CD14-positive monocyte (primary cell): ENCODE measurements around the gene PCDHGA2. TPM values are rescaled to one million over a fixed set of nuclear protein-coding genes. Genes with fewer than 3 reads are reported as not detected.

Experiments
- DNase-seq, 3 donors: peaks; one replicate each; pipeline ENCODE4 v3.0.0-alpha.2; 2011 to 2022
- H2AFZ ChIP-seq: 2 replicates; pipeline ENCODE4 v1.6.0; 2012; ENCODE audit warnings: mild to moderate bottlenecking, low read depth, low read length, inconsistent platforms; ENCODE audit not compliant: insufficient read depth, poor library complexity, severe bottlenecking
- H3K27ac ChIP-seq, 2 donors: 1 replicate in 1 of 2; 2 replicates in 1 of 2; pipeline ENCODE4 v1.5.1; 2012 to 2013; ENCODE audit warnings: low read length in 2 of 2, control low read depth in 1 of 2, inconsistent platforms in 1 of 2, low read depth in 1 of 2, mild to moderate bottlenecking in 1 of 2
- H3K27me3 ChIP-seq, 2 donors: one replicate each; pipeline versions ENCODE4 v1.6.0 to v1.6.1; 2011 to 2013; ENCODE audit warnings: low read length in 2 of 2; ENCODE audit not compliant: control insufficient read depth in 2 of 2, insufficient read depth in 2 of 2
- H3K36me3 ChIP-seq, 2 donors: replicated peaks in 1 of 2; 1 replicate in 1 of 2; 2 replicates in 1 of 2; pipeline versions ENCODE4 v1.5.1 to v1.6.1; 2012 to 2013; ENCODE audit warnings: low read length in 2 of 2, control low read depth in 1 of 2, inconsistent platforms in 1 of 2, mild to moderate bottlenecking in 1 of 2; ENCODE audit not compliant: insufficient read depth in 2 of 2, control insufficient read depth in 1 of 2
- H3K4me1 ChIP-seq, 2 donors: 1 replicate in 1 of 2; 2 replicates in 1 of 2; pipeline versions ENCODE4 v1.5.1 to v1.6.1; 2012 to 2013; ENCODE audit warnings: low read length in 2 of 2, control low read depth in 1 of 2, inconsistent platforms in 1 of 2, mild to moderate bottlenecking in 1 of 2, moderate library complexity in 1 of 2; ENCODE audit not compliant: insufficient read depth in 2 of 2, control insufficient read depth in 1 of 2
- H3K4me2 ChIP-seq: replicated peaks from 2 replicates; pipeline ENCODE3; 2012; ENCODE audit warnings: low read length, moderate library complexity, mild to moderate bottlenecking; ENCODE audit not compliant: poor library complexity, severe bottlenecking; ENCODE audit errors: extremely low read depth
- H3K4me3 ChIP-seq, 3 experiments: fragments of 200-600 bp in 1 of 3; sonication (generic) in 1 of 3; replicated peaks in 1 of 3; 1 replicate in 2 of 3; 2 replicates in 1 of 3; pipeline ENCODE4 v1.5.1; 2011 to 2013; ENCODE audit warnings: low read length in 3 of 3, mild to moderate bottlenecking in 3 of 3, control low read depth in 2 of 3, low read depth in 2 of 3, inconsistent platforms in 1 of 3, moderate library complexity in 1 of 3
- H3K79me2 ChIP-seq: 2 replicates; pipeline ENCODE4 v1.6.0; 2012; ENCODE audit warnings: mild to moderate bottlenecking, control low read depth, inconsistent platforms, low read length, moderate library complexity; ENCODE audit not compliant: insufficient read depth
- H3K9ac ChIP-seq: 2 replicates; pipeline ENCODE4 v1.6.0; 2017; ENCODE audit warnings: low read length, mild to moderate bottlenecking; ENCODE audit not compliant: insufficient read depth, poor library complexity, severe bottlenecking
- H3K9me3 ChIP-seq, 2 donors: replicated peaks in 1 of 2; 1 replicate in 1 of 2; 2 replicates in 1 of 2; pipeline versions ENCODE4 v1.5.1 to v1.6.1; 2012 to 2013; ENCODE audit warnings: low read length in 2 of 2, control low read depth in 1 of 2; ENCODE audit not compliant: control insufficient read depth in 1 of 2, insufficient read depth in 1 of 2
- H4K20me1 ChIP-seq: 2 replicates; pipeline ENCODE4 v1.6.0; 2012; ENCODE audit warnings: mild to moderate bottlenecking, low read length, control low read depth, moderate library complexity; ENCODE audit not compliant: insufficient read depth
- H3K27ac Mint-ChIP-seq, 7 donors: one replicate each; pipeline ENCODE4 v1.8.0; 2020; ENCODE audit warnings: mild to moderate bottlenecking in 7 of 7, mixed read lengths in 7 of 7, moderate library complexity in 6 of 7, inconsistent platforms in 2 of 7
- H3K27me3 Mint-ChIP-seq, 3 donors: one replicate each; pipeline ENCODE4 v1.8.0; 2021 to 2022; ENCODE audit warnings: low read depth in 3 of 3, mild to moderate bottlenecking in 3 of 3, mixed read lengths in 3 of 3, moderate library complexity in 3 of 3, inconsistent platforms in 1 of 3
- H3K36me3 Mint-ChIP-seq, 2 donors: one replicate each; pipeline ENCODE4 v1.8.0; 2020; ENCODE audit warnings: mixed read lengths in 2 of 2, inconsistent platforms in 1 of 2, mild to moderate bottlenecking in 1 of 2
- H3K4me1 Mint-ChIP-seq: one replicate; pipeline ENCODE4 v1.8.0; 2020; ENCODE audit warnings: mild to moderate bottlenecking, mixed read lengths
- H3K4me3 Mint-ChIP-seq, 2 donors: one replicate each; pipeline ENCODE4 v1.8.0; 2020; ENCODE audit warnings: mild to moderate bottlenecking in 2 of 2, mixed read lengths in 2 of 2, moderate library complexity in 1 of 2
- H3K9me3 Mint-ChIP-seq, 7 donors: one replicate each; pipeline ENCODE4 v1.8.0; 2020 to 2022; ENCODE audit warnings: mixed read lengths in 7 of 7, mild to moderate bottlenecking in 6 of 7, moderate library complexity in 6 of 7, inconsistent platforms in 2 of 7
- WGBS: methylation state at CpG from one replicate; pipeline ENCODE4 v1.1.5; 2013; ENCODE audit warnings: missing lambda C conversion rate; ENCODE audit not compliant: insufficient coverage; 5-methylcytosine and 5-hydroxymethylcytosine counted together
- intact Hi-C, 2 donors: fragments of 100-400 bp; cut with micrococcal nuclease; formaldehyde crosslinking; loops; one replicate each; pipeline versions ENCODE4 v1.15.0 to v1.15.1; 2023
- polyA plus RNA-seq, 3 donors: library from polyadenylated mRNA; depleted of rRNA in 1 of 3; unstranded in 2 of 3; stranded (reverse) in 1 of 3; fragments of 300-500 nt in 2 of 3; fragments of >200 nt in 1 of 3; fragmentation: Illumina TruSeq in 2 of 3; gene quantifications; 1 replicate in 2 of 3; 2 replicates in 1 of 3; pipeline ENCODE4 v1.2.3, GENCODE V29; 2012 to 2021
- TF ChIP-seq, protein P1 (sequence below): fragments of 200-600 bp; IDR thresholded peaks from one replicate; pipeline ENCODE4 v1.8.0; 2022; ENCODE audit warnings: antibody characterized with exemption, mild to moderate bottlenecking

Gene PCDHGA2
- polyA plus RNA-seq, 3 donors = not detected

- WGBS = no CpG with 5 or more reads among the region's 10 CpGs
Measured at GRCh38 chr5:141388661-141389060, 50.1 kb downstream of the PCDHGA2 start.

DNA sequence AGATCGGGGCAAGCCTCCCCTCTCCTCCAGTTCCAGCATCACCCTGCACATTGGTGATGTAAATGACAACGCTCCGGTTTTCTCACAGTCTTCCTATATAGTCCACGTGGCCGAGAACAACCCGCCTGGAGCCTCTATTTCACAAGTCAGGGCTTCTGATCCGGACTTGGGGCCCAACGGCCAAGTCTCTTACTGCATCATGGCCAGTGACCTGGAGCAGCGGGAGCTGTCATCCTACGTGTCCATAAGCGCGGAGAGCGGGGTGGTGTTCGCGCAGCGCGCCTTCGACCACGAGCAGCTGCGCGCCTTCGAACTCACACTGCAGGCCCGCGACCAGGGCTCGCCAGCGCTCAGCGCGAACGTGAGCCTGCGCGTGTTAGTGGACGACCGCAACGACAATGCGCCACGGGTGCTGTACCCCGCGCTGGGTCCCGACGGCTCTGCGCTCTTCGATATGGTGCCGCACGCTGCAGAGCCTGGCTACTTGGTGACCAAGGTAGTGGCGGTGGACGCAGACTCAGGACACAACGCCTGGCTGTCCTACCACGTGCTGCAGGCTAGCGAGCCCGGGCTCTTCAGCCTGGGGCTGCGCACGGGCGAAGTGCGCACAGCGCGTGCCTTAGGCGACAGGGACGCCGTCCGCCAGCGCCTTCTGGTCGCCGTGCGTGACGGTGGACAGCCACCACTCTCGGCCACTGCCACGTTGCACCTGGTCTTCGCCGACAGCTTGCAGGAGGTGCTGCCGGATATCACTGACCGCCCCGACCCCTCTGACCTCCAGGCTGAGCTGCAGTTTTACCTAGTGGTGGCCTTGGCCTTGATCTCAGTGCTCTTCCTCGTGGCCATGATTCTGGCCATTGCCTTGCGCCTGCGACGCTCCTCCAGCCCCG is 50.8 kb downstream of the PCDHGA2 start:
- Histone ChIP-seq H3K4me2 (no peak overlapping the region), H3K4me1 (no peaks in the 10 kb centered on the region), H3K36me3 (no peaks in the 10 kb centered on the region), H3K4me3 (no peak overlapping the region), H3K27me3 (peaks cover 40 to 96% of the 10 kb centered on the region in 2 donors), H3K27ac (no peak overlapping the region), H3K9ac (no peak overlapping the region), H4K20me1 (no peaks in the 10 kb centered on the region), H2AFZ (no peak overlapping the region), H3K79me2 (no peaks in the 10 kb centered on the region), H3K9me3 (peaks cover 52 to 96% of the 10 kb centered on the region in 2 donors)
- Mint-ChIP-seq H3K27me3 (peaks cover 51 to 82% (median 77%) of the 10 kb centered on the region in 3 donors), H3K4me1 (peaks cover 5% of the 10 kb centered on the region), H3K9me3 (peaks cover 43 to 81% (median 64%) of the 10 kb centered on the region in 7 donors), H3K27ac (no peak overlapping the region), H3K4me3 (peak overlapping the region; percentile 1 to 75), H3K36me3 (peaks cover 7 to 12% of the 10 kb centered on the region in 2 donors)
- WGBS = 37% methylated on average over 77 of the region's 77 CpGs
- TF ChIP-seq, protein P1, sequence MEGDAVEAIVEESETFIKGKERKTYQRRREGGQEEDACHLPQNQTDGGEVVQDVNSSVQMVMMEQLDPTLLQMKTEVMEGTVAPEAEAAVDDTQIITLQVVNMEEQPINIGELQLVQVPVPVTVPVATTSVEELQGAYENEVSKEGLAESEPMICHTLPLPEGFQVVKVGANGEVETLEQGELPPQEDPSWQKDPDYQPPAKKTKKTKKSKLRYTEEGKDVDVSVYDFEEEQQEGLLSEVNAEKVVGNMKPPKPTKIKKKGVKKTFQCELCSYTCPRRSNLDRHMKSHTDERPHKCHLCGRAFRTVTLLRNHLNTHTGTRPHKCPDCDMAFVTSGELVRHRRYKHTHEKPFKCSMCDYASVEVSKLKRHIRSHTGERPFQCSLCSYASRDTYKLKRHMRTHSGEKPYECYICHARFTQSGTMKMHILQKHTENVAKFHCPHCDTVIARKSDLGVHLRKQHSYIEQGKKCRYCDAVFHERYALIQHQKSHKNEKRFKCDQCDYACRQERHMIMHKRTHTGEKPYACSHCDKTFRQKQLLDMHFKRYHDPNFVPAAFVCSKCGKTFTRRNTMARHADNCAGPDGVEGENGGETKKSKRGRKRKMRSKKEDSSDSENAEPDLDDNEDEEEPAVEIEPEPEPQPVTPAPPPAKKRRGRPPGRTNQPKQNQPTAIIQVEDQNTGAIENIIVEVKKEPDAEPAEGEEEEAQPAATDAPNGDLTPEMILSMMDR = no peak
- intact Hi-C loops = no loop called here
- DNase-seq = no peak

More at GRCh38 chr5:141388661-141389060, 50.1 kb downstream of the PCDHGA2 start:
- intact Hi-C loops = no loop called here
- Histone ChIP-seq H4K20me1 (no peaks in the 10 kb centered on the region), H3K4me3 (no peak overlapping the region), H3K4me1 (no peaks in the 10 kb centered on the region), H2AFZ (no peak overlapping the region), H3K36me3 (no peaks in the 10 kb centered on the region), H3K79me2 (no peaks in the 10 kb centered on the region), H3K27ac (no peak overlapping the region), H3K4me2 (no peak overlapping the region), H3K9me3 (peaks cover 50 to 95% of the 10 kb centered on the region in 2 donors), H3K27me3 (peaks cover 39 to 96% of the 10 kb centered on the region in 2 donors), H3K9ac (no peak overlapping the region)
- TF ChIP-seq, protein P1 = no peak
- Mint-ChIP-seq H3K36me3 (peaks cover 7 to 13% of the 10 kb centered on the region in 2 donors), H3K27ac (no peak overlapping the region), H3K4me3 (peak overlapping the region in 1 of 2 donors; percentile 63), H3K9me3 (peaks cover 40 to 81% (median 64%) of the 10 kb centered on the region in 7 donors), H3K27me3 (peaks cover 45 to 79% (median 77%) of the 10 kb centered on the region in 3 donors), H3K4me1 (peaks cover 5% of the 10 kb centered on the region)
- no peak for DNase-seq
